Stimulated activated naive CD4-positive, alpha-beta T cell treated with Interleukin-2 at 50 U/mL for 16 hours (primary cell): ENCODE data around the gene NOL3.

ENCODE experiments used
- DNase-seq: peaks from one replicate; lab custom pipeline; 2025; lab: John Stamatoyannopoulos, UW

NOL3 gene

GRCh38 chr16:67190041-67190440 lies 19.7 kb downstream of the NOL3 start, which contains the start of gene EXOC3L1:
EXOC3L1 (minus strand) TSS chr16:67190136; CDS start chr16:67189676, 460 bp downstream.
- no peak for DNase-seq

GRCh38 chr16:67190448-67191399 lies 20.4 kb downstream of the NOL3 start:
- DNase-seq, result no peak

GRCh38 chr16:67191411-67191994 lies 21.2 kb downstream of the NOL3 start:
- no peak for DNase-seq

- DNase-seq, result peak; percentile 83
These were observed 21.8 kb downstream of the NOL3 start, which contains the start of gene E2F4 for GRCh38 chr16:67191995-67192681. E2F4 (plus strand) TSS chr16:67192155; CDS start chr16:67192228, 73 bp downstream.

GRCh38 chr16:67192781-67193361 lies 22.5 kb downstream of the NOL3 start:
- DNase-seq, result no peak

GRCh38 chr16:67193536-67193935 lies 23.2 kb downstream of the NOL3 start:
- DNase-seq, result no peak

GRCh38 chr16:67194260-67194659 lies 23.9 kb downstream of the NOL3 start:
- DNase-seq, result no peak

- DNase-seq, result no peak
These were observed 25.3 kb downstream of the NOL3 start for GRCh38 chr16:67195676-67196075.

- DNase-seq, result no peak
These were observed 26.5 kb downstream of the NOL3 start for GRCh38 chr16:67196881-67197280.

GRCh38 chr16:67197704-67198103 lies 27.4 kb downstream of the NOL3 start:
- no peak for DNase-seq

- DNase-seq, result peak; percentile 8
These were observed 27.9 kb downstream of the NOL3 start for GRCh38 chr16:67198238-67198734.

GRCh38 chr16:67199011-67199807 lies 28.9 kb downstream of the NOL3 start, which contains the start of gene ELMO3:
ELMO3 (plus strand) TSS chr16:67199131; CDS start chr16:67199327, 196 bp downstream.
- no peak for DNase-seq

GRCh38 chr16:67199808-67200198 lies 29.5 kb downstream of the NOL3 start:
- DNase-seq, result no peak

- no peak for DNase-seq
These were observed 30.2 kb downstream of the NOL3 start for GRCh38 chr16:67200491-67200890.

GRCh38 chr16:67201411-67202345 lies 31.3 kb downstream of the NOL3 start:
- no peak for DNase-seq

GRCh38 chr16:67202426-67202825 lies 32.1 kb downstream of the NOL3 start:
- no peak for DNase-seq

- no peak for DNase-seq
These were observed 32.7 kb downstream of the NOL3 start for GRCh38 chr16:67202956-67203493.

- DNase-seq, result no peak
These were observed 33.7 kb downstream of the NOL3 start for GRCh38 chr16:67204076-67204475.

- DNase-seq, result no peak
These were observed 35.9 kb downstream of the NOL3 start for GRCh38 chr16:67206129-67206837.
